ENCODE measurements around the gene LY9.
"Not testable (repeated sequence)": the region's sequence is repeated elsewhere in the genome, so short reads cannot be mapped to it uniquely, and the experiment has no call there.

Gene LY9

DNA sequence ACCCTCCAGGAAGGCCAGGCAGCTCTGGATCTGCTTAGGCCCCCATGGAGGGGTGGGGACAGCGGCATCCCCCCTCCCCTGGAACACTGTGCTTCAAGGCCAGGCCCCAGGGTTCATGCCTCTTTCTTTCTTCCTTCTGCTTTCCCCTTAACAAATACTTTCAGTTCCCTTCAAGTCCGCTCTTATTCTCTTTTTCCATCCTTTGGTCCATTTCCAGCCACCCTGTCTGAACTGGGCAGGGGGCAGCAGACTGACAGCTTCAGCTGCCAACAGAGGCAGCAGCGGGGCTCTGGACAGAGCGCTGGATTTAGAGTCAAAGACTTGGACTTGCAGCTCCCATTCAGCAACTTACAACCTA lies 67.8 kb downstream of the LY9 start:
- FAIRE-seq (no peak), DNase-seq (ENCODE audit: low spot score) (no peak)

GRCh38 chr1:160864173-160864572 lies 68.2 kb downstream of the LY9 start:
- DNase-seq (ENCODE audit: low spot score), result no peak
- FAIRE-seq, result no peak

GRCh38 chr1:160865337-160865736 lies 69.4 kb downstream of the LY9 start:
- FAIRE-seq, result no peak
- no peak for DNase-seq (ENCODE audit: low spot score)

- no peak for FAIRE-seq
- no peak for DNase-seq (ENCODE audit: low spot score)
Measured at GRCh38 chr1:160866001-160866694, 70.2 kb downstream of the LY9 start.

DNA sequence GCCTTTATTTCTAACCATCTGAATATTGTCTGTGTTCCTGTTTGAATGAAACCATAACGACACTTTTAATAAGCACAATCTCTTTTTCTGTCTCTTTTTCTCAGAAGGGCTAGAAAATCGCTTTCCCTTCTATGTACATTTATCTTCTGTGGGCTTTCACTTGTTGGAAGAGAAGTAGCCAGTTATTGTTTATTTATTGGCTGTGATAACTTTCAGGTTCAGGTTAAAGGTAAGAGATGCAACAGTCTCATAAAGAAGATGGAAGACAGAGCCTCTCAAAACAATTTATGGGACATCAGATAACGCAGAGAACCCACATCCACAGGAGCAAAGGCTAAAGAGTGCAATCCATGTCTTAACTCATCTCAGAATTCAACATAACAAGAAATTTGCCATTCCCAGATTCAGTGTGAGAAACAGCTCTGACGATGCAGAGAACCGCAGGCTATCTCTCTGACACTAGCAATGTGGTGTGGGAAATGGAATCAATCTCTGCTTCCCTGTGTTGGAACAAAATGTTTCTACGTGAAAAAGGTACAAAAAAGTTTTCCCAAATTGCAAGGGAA lies 70.8 kb downstream of the LY9 start:
- no peak for DNase-seq (ENCODE audit: low spot score)
- FAIRE-seq, result no peak

- not testable (repeated sequence) for FAIRE-seq; DNase-seq (ENCODE audit: low spot score)
Measured at GRCh38 chr1:160867651-160868050, 71.7 kb downstream of the LY9 start.

DNA sequence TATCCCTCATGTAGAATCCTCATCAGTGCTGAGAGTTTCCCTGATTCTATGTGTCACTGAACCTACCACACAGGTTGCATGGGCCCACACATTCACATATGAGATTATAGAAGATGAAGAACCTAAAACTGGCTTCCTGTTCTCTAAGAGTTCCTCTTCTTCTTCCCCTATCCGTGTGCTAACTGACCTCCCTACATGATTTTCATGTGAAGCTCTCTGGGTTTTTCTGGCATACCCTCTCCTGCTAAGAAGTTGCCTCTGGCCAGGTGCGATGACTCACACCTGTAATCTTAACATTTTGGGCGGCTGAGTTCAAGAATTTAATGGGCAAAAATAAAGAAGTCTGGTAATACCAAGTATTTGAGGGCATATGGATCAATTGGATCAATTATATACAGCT lies 72.2 kb downstream of the LY9 start:
- no peak for FAIRE-seq
- no peak for DNase-seq (ENCODE audit: low spot score)

DNA sequence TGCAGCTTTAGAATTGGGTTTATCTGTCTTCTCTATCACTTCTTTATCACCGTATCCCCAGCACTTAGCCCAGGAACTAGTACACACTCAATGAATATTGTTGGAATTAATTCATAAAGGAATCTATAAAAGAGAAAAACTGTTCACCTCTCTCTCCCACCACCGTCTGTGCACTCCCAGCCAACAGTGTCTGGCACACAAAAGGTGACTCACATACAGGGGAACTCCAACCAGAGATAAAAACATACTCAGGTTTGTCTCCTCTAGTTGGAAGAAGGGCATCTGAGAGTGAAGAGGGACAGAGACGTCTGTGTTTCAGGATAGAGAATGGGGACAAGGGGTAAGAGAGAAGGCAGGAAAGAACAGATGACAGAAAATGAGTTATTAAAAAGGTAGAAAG lies 79.0 kb downstream of the LY9 start:
- DNase-seq (ENCODE audit: low spot score) (no peak), FAIRE-seq (no peak)

DNA sequence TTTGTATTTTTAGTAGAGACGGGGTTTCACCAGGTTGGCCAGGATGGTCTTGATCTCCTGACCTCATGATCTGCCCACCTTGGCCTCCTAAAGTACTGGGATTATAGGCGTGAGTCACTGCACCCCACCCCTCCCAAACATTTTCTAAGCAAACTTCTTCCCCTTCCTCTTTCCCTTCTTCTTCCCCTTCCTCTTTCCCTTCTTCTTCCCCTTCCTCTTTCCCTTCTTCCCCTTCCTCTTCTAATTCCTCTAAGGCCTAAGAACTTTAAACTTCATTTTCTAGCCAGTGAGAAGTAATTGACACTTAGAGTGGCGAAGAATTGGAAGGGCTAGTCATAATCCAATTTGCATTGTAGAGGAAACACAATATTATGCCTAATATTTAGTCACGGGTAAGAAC lies 79.6 kb downstream of the LY9 start:
- FAIRE-seq; DNase-seq (ENCODE audit: low spot score): not testable (repeated sequence)

DNA sequence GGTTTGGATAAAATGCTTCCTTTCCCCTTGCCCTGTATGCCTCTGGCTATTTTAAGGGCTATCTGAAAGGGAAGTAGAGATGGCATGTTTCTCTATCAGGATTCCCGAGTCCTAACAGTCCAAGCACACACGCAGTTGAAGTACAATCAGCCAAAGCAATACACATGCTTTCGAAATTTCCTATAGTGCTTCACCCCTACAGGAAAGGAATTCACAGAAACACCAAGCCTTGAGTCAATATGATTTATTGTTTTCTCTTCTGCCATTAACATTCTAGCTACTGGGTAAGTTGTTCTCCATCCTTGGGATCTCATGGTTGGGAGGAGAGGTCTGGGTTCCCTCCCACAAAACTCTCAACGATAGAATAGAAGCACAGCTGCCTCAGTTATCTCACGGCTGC lies 80.3 kb downstream of the LY9 start:
- no peak for FAIRE-seq
- no peak for DNase-seq (ENCODE audit: low spot score)

DNA sequence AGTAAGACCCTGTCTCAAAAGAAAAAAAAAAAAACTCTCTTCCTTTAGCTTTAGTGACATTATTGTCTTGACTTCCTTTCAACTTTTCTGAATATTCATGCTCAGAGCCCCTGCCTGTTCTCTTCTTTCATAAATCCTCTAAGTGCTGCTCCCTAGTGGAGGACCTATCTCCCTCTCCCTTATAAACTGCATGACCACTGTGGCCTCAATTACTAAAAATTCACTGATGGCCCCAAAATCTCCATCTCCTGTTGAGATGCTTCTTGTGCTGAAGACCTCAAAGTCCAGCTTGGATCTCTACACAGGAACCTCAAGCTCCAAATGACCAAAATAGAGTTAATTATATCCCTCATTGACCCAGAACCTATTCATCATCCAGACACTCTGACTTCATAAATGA lies 81.2 kb downstream of the LY9 start:
- DNase-seq (ENCODE audit: low spot score) (no peak), FAIRE-seq (no peak)

Measured in RCC 7860 (cell line).